NOMO-1 treated with DMSO at 0.1 percent for 48 hours (cell line): ENCODE measurements around the gene DAAM2.

Experiments
- DNase-seq: peaks from one replicate; lab custom pipeline; 2025; ENCODE audit not compliant: unreplicated experiment; lab: John Stamatoyannopoulos, UW

Gene DAAM2

GRCh38 chr6:39787322-39787721 lies 4.9 kb upstream of the DAAM2 start:
- DNase-seq, result no peak

GRCh38 chr6:39790772-39791171 lies 1.4 kb upstream of the DAAM2 start:
- DNase-seq, result no peak

- DNase-seq, result no peak
Observed at GRCh38 chr6:39791311-39791710, 865 bp upstream of the DAAM2 start.

GRCh38 chr6:39792540-39793450 lies 619 bp downstream of the DAAM2 start:
- no peak for DNase-seq

- no peak for DNase-seq
Observed at GRCh38 chr6:39793516-39793915, 1.3 kb downstream of the DAAM2 start.

- no peak for DNase-seq
Observed at GRCh38 chr6:39794231-39794630, 2.1 kb downstream of the DAAM2 start.

- no peak for DNase-seq
Observed at GRCh38 chr6:39797751-39798150, 5.6 kb downstream of the DAAM2 start.

- DNase-seq, result no peak
Observed at GRCh38 chr6:39800034-39801032, 8.2 kb downstream of the DAAM2 start.

GRCh38 chr6:39801456-39802251 lies 9.5 kb downstream of the DAAM2 start:
- DNase-seq, result no peak

- DNase-seq, result no peak
Observed at GRCh38 chr6:39803872-39804271, 11.7 kb downstream of the DAAM2 start.

GRCh38 chr6:39804466-39805065 lies 12.4 kb downstream of the DAAM2 start:
- no peak for DNase-seq

GRCh38 chr6:39806278-39806677 lies 14.1 kb downstream of the DAAM2 start:
- DNase-seq, result no peak

- no peak for DNase-seq
Observed at GRCh38 chr6:39808346-39808745, 16.2 kb downstream of the DAAM2 start.

GRCh38 chr6:39808964-39809363 lies 16.8 kb downstream of the DAAM2 start:
- DNase-seq, result no peak

- no peak for DNase-seq
Observed at GRCh38 chr6:39811835-39812345, 19.7 kb downstream of the DAAM2 start.

- no peak for DNase-seq
Observed at GRCh38 chr6:39812496-39812852, 20.3 kb downstream of the DAAM2 start.

- no peak for DNase-seq
Observed at GRCh38 chr6:39812853-39813533, 20.8 kb downstream of the DAAM2 start.

GRCh38 chr6:39814236-39814635 lies 22.1 kb downstream of the DAAM2 start:
- DNase-seq, result no peak

- DNase-seq, result no peak
Observed at GRCh38 chr6:39815356-39815755, 23.2 kb downstream of the DAAM2 start.

GRCh38 chr6:39816747-39817146 lies 24.6 kb downstream of the DAAM2 start:
- DNase-seq, result no peak
